Adrenal gland (tissue), 12 donors: ENCODE data around the gene HLCS. TPM values are rescaled to one million over a fixed set of nuclear protein-coding genes. Genes with fewer than 3 reads are reported as not detected.

Source experiments
- DNase-seq, 7 donors: peaks; one replicate each; pipeline ENCODE4 v3.0.0-alpha.2; 2019 to 2020
- H3K27ac ChIP-seq, 5 donors: fragments of 200-600 bp; sonication (generic) in 4 of 5; 1 replicate in 3 of 5; 2 replicates in 2 of 5; pipeline versions ENCODE4 v1.5.1 to v1.8.0; 2016 to 2020; ENCODE audit warnings: mild to moderate bottlenecking in 1 of 5
- H3K27me3 ChIP-seq: fragments of 200-600 bp; 2 replicates; pipeline ENCODE4 v1.8.0; 2021
- H3K36me3 ChIP-seq, 2 donors: fragments of 200-600 bp; replicated peaks in 1 of 2; 1 replicate in 1 of 2; 2 replicates in 1 of 2; pipeline versions ENCODE4 v1.5.1 to v1.8.0; 2018 to 2022
- H3K4me1 ChIP-seq, 2 donors: fragments of 200-600 bp; replicated peaks in 1 of 2; 1 replicate in 1 of 2; 2 replicates in 1 of 2; pipeline versions ENCODE4 v1.5.1 to v1.8.0; 2018 to 2021
- H3K4me3 ChIP-seq, 4 donors: fragments of 200-600 bp; sonication (generic) in 3 of 4; one replicate each; pipeline ENCODE4 v1.5.1; 2016 to 2018
- H3K9me3 ChIP-seq, 3 donors: fragments of 200-600 bp; sonication (generic) in 1 of 3; replicated peaks in 1 of 3; 1 replicate in 2 of 3; 2 replicates in 1 of 3; pipeline versions ENCODE4 v1.5.1 to v1.8.0; 2016 to 2021
- POLR2A ChIP-seq, 2 donors: fragments of 450-650 bp; IDR thresholded peaks; one replicate each; pipeline ENCODE4 v1.6.1; 2017; ENCODE audit warnings: antibody characterized with exemption in 2 of 2, mild to moderate bottlenecking in 2 of 2, moderate library complexity in 1 of 2
- WGBS, 4 donors: extraction: QIAGEN DNeasy Blood & Tissue Kit in 2 of 4; methylation state at CpG; one replicate each; pipeline versions ENCODE4 v1.1.5 to v1.1.7; 2013 to 2017; 5-methylcytosine and 5-hydroxymethylcytosine counted together
- intact Hi-C, 2 donors: fragments of 100-400 bp; cut with DNase I; formaldehyde crosslinking; loops; one replicate each; pipeline versions ENCODE4 v1.14.1 to v1.15.0; 2022 to 2023
- polyA plus RNA-seq, 3 donors: library from polyadenylated mRNA; stranded (reverse); fragments of 200-250 nt in 2 of 3; fragments of 350-450 nt in 1 of 3; fragmentation: Illumina TruSeq in 1 of 3; extraction: RNeasy Lipid Tissue Mini Kit (QIAGEN cat#74804) in 1 of 3; gene quantifications; one replicate each; pipeline ENCODE4 v1.2.3, GENCODE V29; 2013 to 2014
- total RNA-seq, 9 donors: library from RNA; depleted of rRNA in 4 of 9; stranded (reverse); fragments of >200 nt in 4 of 9; fragments of 120-200 nt in 1 of 9; fragmentation: NEBNext Ultra II Directional in 1 of 9; extraction: Animal tissue kit (Norgen Biotek cat#: 25700) in 1 of 9; gene quantifications; one replicate each; pipeline versions ENCODE4 v1.1.0 to v1.2.4, GENCODE V29; 2013 to 2023
- TF ChIP-seq, protein P1 (sequence below), 6 experiments: fragments of 450-650 bp in 4 of 6; fragments of 200-600 bp in 2 of 6; sonication (generic) in 1 of 6; IDR thresholded peaks; 1 replicate in 5 of 6; 2 replicates in 1 of 6; pipeline versions ENCODE4 v1.5.1 to v1.8.0; 2016 to 2021; ENCODE audit warnings: antibody characterized with exemption in 6 of 6, mild to moderate bottlenecking in 2 of 6, moderate library complexity in 1 of 6
- donor health status: healthy with polysubstance abuse.
- donor health status: Bipolar disorder and iron deficiency.
- donor health status: DM: yes; HTN: yes; CAD: no.
- donor health status: DM: no; HTN: no; CAD: no.
- donor health status: DM: no; HTN: no; CAD: no.
- donor health status: DM: yes; HTN: yes; CAD: no.

Gene HLCS
- total and polyA plus RNA-seq, 12 donors: 4.4 to 34.4 (median 19.8) TPM

DNA sequence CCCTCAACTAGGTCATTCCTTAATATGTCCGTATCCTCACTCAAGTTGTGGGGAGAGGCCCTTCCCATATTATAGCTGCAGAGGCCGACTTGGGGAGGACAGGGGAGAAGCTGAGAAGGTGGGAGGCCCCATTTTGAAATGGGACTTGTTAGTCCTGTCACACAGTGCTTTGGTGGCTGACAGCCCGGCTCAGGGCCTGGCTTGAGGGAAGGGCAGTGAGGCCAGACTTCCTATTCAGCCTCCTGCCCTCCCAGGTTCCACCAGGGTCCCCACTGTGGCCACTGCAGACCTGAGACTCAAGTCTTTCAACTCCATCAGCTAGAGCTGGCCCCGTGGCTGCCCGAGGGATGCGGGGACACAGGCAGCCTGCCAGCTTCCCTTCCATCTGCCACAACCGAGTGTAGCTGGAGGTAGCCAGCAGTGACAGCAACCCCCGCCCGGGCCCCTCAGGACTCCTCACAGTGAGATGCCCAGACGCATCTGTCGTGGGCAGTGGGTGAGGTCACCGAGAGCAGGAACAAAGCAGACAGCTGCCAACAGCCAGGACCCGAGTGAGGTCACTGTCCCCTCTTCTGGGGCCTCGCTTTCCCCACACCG is 230.6 kb downstream of the HLCS start:
- no peaks in the 10 kb centered on the region for H3K9me3 ChIP-seq
- H3K4me3 ChIP-seq: no peak overlapping the region
- DNase-seq: no peak
- no peaks in the 10 kb centered on the region for H3K36me3 ChIP-seq
- H3K27me3 ChIP-seq: peaks cover 18% of the 10 kb centered on the region
- intact Hi-C loops: no loop called here
- H3K27ac ChIP-seq: no peak overlapping the region
- 65 to 83% (median 76%) methylated on average over 5 to 15 of the region's 15 CpGs for WGBS, 4 donors
- TF ChIP-seq, protein P1, sequence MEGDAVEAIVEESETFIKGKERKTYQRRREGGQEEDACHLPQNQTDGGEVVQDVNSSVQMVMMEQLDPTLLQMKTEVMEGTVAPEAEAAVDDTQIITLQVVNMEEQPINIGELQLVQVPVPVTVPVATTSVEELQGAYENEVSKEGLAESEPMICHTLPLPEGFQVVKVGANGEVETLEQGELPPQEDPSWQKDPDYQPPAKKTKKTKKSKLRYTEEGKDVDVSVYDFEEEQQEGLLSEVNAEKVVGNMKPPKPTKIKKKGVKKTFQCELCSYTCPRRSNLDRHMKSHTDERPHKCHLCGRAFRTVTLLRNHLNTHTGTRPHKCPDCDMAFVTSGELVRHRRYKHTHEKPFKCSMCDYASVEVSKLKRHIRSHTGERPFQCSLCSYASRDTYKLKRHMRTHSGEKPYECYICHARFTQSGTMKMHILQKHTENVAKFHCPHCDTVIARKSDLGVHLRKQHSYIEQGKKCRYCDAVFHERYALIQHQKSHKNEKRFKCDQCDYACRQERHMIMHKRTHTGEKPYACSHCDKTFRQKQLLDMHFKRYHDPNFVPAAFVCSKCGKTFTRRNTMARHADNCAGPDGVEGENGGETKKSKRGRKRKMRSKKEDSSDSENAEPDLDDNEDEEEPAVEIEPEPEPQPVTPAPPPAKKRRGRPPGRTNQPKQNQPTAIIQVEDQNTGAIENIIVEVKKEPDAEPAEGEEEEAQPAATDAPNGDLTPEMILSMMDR (IDR thresholded peaks at IDR 0.05): no peak
- no peak for TF ChIP-seq POLR2A (IDR thresholded peaks at IDR 0.05)
- no peaks in the 10 kb centered on the region for H3K4me1 ChIP-seq

DNA sequence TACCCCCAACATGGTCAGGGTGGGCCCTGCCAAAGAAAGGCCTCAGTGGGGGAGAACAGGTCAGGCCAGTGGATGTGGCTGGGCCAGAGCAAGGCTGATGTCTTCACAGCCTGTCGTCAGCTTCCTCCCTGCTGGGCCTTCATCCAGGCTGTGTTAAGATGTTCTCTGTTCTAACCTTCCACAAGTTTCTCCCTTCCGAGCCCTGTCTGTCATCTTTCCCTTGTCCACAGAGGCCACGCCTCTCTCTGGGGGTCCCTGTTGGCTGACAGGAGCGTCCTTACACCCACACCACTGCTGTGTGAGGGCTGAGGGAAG is 231.3 kb downstream of the HLCS start:
- H3K36me3 ChIP-seq: no peaks in the 10 kb centered on the region
- no peak for TF ChIP-seq POLR2A (IDR thresholded peaks at IDR 0.05)
- TF ChIP-seq, protein P1 (IDR thresholded peaks at IDR 0.05): no peak
- intact Hi-C loops: no loop called here
- no peak for DNase-seq
- H3K4me3 ChIP-seq: no peak overlapping the region
- H3K27me3 ChIP-seq: peaks cover 18% of the 10 kb centered on the region
- no peaks in the 10 kb centered on the region for H3K9me3 ChIP-seq
- H3K27ac ChIP-seq: no peak overlapping the region
- 65 to 88% (median 73%) methylated on average over 3 to 4 of the region's 4 CpGs for WGBS, 4 donors
- H3K4me1 ChIP-seq: no peaks in the 10 kb centered on the region

DNA sequence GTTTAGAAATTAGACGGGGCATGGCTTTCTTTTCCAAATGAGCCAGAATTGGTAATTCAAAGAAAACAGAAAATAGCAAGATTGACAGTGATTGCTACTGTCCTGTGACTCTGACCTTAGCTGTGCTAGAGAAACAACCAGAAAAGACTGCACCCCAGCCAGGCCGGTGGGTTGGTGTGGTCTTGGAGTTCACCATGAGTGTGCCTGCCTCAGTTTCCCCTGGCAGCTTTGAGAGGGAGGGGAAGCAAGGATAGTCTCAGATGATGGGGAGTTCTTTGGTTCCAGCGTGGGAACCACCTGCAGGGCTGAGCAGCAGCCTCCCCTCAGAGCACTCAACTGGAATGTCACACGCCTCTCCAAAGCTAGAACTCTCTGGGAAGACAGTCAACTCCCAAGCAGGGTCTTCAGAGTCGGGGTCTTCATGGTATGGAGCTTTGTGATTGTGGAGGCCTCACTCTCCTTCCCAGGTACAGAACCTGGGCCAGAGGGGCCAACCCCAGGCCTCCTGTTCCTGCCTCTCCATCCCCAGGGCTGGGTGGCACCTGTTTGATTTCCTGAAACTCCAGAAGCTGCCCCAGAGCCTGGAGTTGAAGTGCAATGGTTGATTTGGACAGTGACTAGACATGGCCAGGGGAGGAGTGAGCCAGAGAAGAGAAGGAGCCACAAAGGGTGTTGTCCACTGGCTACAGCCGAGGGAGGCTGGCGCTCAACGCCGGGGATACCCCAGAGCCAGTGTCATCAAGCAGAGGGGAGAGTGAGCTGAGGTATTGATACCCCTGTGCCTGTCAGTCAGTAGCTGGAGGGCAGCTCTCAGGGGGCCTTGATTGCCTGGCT is 231.9 kb downstream of the HLCS start:
- H3K4me1 ChIP-seq: no peaks in the 10 kb centered on the region
- no peak overlapping the region for H3K27ac ChIP-seq
- no peak for DNase-seq
- 87 to 94% (median 93%) methylated on average over 6 to 9 of the region's 9 CpGs for WGBS, 4 donors
- intact Hi-C loops: no loop called here
- H3K9me3 ChIP-seq: no peaks in the 10 kb centered on the region
- H3K36me3 ChIP-seq: no peaks in the 10 kb centered on the region
- no peak overlapping the region for H3K4me3 ChIP-seq
- H3K27me3 ChIP-seq: peaks cover 18% of the 10 kb centered on the region
- TF ChIP-seq POLR2A (IDR thresholded peaks at IDR 0.05): no peak
- TF ChIP-seq, protein P1 (IDR thresholded peaks at IDR 0.05): no peak

DNA sequence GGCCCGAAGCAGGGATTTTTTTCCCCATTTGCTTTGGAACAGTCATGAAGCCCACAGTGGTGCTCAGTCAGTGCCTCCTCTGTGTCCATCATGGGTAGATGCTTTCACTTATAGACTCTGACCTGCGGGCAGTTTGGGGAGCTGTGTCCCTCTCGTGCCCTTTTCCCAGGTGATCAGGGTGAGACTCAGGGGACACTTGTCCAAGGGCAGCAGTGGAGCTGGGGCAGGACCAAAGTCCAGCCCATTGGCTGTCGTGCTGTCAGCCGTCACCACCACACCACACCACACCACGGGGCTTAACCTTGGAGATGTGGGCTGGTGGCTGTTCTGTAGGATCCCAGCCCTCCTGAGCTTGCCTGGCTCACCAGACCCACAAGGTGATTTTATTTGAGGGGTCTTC is 232.6 kb downstream of the HLCS start:
- peaks cover 18% of the 10 kb centered on the region for H3K27me3 ChIP-seq
- no peak for TF ChIP-seq POLR2A (IDR thresholded peaks at IDR 0.05)
- TF ChIP-seq, protein P1 (IDR thresholded peaks at IDR 0.05): no peak
- intact Hi-C loops: no loop called here
- no peak for DNase-seq
- no peaks in the 10 kb centered on the region for H3K4me1 ChIP-seq
- no peaks in the 10 kb centered on the region for H3K9me3 ChIP-seq
- no peak overlapping the region for H3K4me3 ChIP-seq
- no peaks in the 10 kb centered on the region for H3K36me3 ChIP-seq
- no peak overlapping the region for H3K27ac ChIP-seq
- WGBS, 4 donors: 84 to 95% (median 89%) methylated on average over 4 to 6 of the region's 6 CpGs
